Choroid plexus epithelial cell (primary cell): Measurements from ENCODE around the gene EXTL2.
"Not testable (repeated sequence)": the region's sequence is repeated elsewhere in the genome, so short reads cannot be mapped to it uniquely, and the experiment has no call there.

Experiments
- DNase-seq: peaks from one replicate; pipeline ENCODE4 v3.0.0-alpha.2; 2010; ENCODE audit warnings: low read depth
- H3K4me3 ChIP-seq: 2 replicates; pipeline ENCODE4 v1.5.1; 2011; ENCODE audit warnings: low read depth, mild to moderate bottlenecking, control low read depth, low read length, moderate library complexity
- CTCF ChIP-seq: conservative IDR thresholded peaks from 2 replicates; pipeline ENCODE4 v1.5.1; 2011; ENCODE audit warnings: low read depth, mild to moderate bottlenecking, control low read depth, inconsistent platforms, low read length, moderate library complexity

EXTL2 gene

DNA sequence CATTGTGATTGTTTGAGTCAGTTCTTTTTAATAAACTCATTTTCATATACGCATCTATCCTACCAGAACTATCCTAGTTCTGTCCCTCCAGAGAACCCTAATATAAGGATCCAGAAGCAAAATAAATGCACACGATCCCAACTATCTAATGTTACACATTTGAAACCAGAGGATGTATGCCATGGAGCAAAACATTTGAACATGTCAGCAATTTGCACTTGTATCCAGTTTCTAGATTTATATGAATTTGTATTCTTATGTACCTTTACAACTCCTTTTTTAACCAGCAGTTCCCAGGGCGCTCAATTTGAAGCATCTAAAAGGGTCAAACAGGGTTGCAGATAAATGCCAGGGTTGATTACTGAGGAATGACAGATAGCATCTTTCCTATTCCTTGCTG, 2.1 kb downstream of the EXTL2 start:
- no peak for DNase-seq
- no peak overlapping the region for H3K4me3 ChIP-seq
- no peak for TF ChIP-seq CTCF

GRCh38 chr1:100891380-100891779, 3.3 kb downstream of the EXTL2 start:
- DNase-seq, result no peak
- TF ChIP-seq CTCF, result no peak
- no peak overlapping the region for H3K4me3 ChIP-seq

DNA sequence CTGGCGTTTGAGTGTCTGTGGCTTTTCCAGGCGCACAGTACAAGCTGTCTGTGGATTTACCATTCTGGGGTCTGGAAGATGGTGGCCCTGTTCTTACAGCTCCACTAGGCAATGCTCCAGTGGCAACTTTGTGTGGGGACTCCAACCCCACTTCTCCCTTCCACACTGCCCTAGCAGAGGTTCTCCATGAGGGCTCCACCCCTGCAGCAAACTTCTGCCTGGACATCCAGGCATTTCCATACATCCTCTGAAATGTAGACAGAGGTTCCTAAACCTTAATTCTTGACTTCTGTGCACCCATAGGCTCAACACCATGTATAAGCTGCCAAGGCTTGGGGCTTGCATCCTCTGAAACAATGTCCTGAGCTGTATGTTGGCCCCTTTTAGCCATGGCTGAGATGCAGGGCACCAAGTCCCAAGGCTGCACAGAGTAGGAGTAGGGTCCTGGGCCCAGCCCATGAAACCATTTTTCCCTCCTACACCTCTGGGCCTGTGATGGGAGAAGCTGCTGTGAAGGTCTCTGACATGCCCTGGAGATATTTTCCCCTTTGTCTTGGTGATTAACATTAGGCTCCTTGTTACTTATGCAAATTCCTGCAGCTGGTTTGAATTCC, 4.7 kb downstream of the EXTL2 start:
- H3K4me3 ChIP-seq, DNase-seq: not testable (repeated sequence)

GRCh38 chr1:100889007-100889406, 5.6 kb downstream of the EXTL2 start:
- H3K4me3 ChIP-seq, DNase-seq: not testable (repeated sequence)

DNA sequence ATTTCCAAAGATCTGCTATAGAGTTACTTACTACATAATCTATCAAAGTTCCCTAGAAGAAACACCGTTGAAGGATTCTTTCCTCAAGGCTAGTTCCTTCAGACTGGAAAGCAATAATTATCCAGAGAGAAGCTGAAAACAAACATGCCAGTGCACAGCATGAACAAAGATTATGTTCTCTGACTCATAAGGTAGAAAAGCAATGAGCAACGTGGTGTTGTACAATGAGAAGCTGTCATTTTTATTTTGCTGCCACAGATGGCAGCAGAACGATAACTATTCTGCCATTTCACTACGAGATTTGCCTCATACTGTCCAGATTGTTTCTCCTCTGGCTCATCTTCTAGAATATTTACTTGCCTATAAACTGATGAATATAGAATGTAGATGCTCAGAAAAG, 10.7 kb downstream of the EXTL2 start:
- DNase-seq, result peak; percentile 85
- peak; percentile 30 for TF ChIP-seq CTCF
- H3K4me3 ChIP-seq, result no peak overlapping the region

DNA sequence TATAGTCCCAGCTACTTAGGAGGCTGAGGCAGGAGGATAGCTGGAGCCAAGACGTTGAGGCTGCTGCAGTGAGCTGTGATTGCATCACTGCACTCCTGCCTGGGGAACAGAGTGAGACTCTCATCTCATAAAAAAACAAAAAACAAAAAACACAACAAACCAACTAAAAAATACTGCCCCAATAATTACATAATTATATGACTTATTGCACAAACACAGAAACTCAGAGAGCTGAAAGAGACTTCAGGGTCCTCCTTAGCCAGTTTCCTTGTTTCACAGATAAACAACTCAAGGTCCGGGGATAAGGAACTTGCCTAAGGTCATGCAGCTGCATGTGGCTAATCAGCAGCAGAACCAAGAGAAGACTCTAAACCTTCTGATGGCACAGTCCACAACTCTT, 11.9 kb downstream of the EXTL2 start:
- no peak for TF ChIP-seq CTCF
- peak; percentile 28 for DNase-seq
- no peak overlapping the region for H3K4me3 ChIP-seq

DNA sequence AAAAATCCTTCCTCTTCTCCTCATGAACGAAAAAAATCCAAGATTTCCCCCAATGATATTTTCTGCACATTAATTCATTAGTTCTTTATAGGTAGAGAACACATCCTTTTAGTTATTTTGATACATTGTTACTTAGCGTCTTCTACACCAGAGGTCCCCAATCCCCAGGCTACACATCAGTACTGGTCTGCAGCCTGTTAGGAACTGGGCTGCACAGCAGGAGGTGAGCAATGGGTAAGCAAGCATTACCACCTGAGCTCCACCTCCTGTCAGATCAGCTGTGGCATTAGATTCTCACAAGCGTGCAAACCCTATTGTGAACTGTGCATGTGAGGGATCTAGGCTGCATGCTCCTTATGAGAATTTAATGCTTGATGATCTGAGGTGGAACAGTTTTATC, 13.0 kb downstream of the EXTL2 start:
- DNase-seq, result no peak
- TF ChIP-seq CTCF, result no peak
- no peak overlapping the region for H3K4me3 ChIP-seq

- H3K4me3 ChIP-seq, result no peak overlapping the region
- DNase-seq, result no peak
Measured at GRCh38 chr1:100879422-100879821, 15.2 kb downstream of the EXTL2 start.

More at GRCh38 chr1:100879422-100879821, 15.2 kb downstream of the EXTL2 start:
- TF ChIP-seq CTCF, result no peak
